GM12801 (cell line): ENCODE measurements around the gene CEP112.

Experiments
- TF ChIP-seq, protein P1 (sequence below): IDR thresholded peaks from one replicate; pipeline ENCODE4 v1.5.1; 2011; ENCODE audit warnings: control low read depth; ENCODE audit not compliant: insufficient read length; ENCODE audit errors: extremely low read depth

The CEP112 gene

DNA sequence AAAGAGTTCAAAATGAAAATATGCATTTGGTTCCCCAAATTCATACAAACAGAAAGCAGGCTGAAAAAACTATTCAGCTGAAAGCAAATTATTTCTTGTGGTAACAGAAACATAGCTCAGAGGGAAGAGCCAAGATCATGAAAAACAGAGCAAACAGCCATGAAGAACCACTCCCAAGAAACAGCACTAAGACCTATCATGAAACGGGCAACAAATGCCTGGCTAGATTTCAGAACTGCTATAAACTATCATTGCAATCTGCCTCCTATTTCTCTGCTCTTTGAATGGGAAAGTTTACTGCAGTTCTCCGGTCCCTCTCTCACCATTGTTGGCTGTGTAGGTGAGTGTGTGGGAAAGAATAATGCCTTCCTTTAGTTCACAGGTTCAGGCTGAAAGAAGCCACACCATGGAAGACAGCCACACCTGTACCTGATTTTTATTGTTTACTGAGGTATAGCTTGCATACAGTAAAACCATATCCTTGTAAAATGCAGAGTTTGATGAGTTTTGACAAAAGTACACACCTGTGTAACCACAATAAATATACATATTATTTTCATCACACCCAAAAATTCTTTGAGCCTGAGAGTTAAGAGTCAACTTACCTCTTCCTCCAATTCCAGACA is 48.2 kb downstream of the CEP112 start:
- TF ChIP-seq, protein P1, sequence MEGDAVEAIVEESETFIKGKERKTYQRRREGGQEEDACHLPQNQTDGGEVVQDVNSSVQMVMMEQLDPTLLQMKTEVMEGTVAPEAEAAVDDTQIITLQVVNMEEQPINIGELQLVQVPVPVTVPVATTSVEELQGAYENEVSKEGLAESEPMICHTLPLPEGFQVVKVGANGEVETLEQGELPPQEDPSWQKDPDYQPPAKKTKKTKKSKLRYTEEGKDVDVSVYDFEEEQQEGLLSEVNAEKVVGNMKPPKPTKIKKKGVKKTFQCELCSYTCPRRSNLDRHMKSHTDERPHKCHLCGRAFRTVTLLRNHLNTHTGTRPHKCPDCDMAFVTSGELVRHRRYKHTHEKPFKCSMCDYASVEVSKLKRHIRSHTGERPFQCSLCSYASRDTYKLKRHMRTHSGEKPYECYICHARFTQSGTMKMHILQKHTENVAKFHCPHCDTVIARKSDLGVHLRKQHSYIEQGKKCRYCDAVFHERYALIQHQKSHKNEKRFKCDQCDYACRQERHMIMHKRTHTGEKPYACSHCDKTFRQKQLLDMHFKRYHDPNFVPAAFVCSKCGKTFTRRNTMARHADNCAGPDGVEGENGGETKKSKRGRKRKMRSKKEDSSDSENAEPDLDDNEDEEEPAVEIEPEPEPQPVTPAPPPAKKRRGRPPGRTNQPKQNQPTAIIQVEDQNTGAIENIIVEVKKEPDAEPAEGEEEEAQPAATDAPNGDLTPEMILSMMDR: no peak

DNA sequence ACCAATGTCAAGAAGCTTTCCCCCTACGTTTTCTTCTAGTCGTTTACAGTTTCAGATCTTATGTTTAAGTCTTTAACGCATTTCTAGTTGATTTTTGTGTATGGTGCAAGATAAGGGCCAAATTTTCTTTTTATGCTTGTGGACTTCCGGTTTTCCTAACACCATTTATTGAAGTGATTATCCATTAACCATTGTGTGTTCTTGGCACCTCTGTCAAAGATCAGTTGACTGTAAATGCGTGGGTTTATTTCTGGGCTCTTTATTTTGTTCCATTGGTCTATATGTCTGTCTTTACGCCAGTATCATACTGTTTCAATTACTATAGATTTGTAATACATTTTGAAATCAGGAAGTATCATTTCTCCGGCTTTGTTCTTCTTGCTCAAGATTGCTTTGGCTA is 49.5 kb downstream of the CEP112 start:
- TF ChIP-seq, protein P1: no peak

DNA sequence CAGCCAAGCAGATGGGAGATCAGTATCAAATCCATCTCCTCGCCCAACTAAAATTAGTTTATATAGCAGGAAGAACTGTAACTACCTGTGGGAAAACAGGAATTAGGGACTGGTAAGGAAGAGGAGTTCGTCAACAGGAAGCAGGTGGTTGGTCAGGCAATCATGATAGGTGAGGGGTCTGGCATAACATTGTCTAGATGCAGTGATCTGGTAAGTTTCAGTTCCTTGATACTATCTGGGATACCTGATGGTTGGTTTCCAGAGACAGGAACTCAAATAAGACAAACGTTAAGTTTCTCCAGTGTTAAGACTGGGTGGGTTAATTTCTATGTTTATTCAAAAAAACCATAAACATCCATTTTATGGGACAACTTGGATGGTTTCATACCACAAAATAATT is 53.8 kb downstream of the CEP112 start:
- TF ChIP-seq, protein P1: no peak

DNA sequence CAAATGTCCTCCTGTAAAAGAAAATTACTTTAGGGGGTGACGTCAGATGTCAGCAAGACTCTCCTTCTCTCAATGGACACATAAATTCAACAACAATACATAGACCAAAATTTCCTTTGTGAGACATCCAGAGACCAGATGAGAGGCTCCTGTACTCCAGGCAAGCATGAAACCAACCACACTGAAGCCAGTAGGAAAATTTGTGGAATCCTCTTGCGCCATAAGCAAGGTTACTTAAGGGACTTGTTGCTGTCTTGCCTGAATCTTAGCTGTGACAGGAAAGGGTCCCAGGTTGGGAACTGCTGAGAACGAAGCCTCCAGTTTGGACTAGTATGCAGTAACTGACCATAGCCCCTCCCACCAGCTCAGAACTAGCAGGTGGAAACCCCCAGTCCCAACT is 56.0 kb downstream of the CEP112 start:
- TF ChIP-seq, protein P1: no peak

DNA sequence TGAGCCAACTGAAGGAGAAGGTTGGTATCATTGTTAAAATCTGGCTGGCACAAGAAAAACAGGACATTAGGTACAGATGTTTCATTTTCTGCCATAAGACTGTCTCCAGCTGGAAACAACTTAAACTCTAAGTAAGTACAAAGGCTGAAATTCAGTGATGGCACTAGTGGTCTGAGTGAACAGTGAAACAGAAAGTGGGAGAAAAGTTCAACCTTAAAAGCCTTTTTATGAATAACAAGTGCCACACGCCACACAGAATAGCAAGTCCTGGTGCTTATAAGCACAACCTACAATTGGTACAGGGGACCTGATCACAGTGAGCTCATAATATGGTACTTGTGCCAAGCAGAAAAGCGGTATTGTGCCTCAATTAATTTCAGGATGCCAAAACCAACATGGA is 56.7 kb downstream of the CEP112 start:
- TF ChIP-seq, protein P1: no peak

DNA sequence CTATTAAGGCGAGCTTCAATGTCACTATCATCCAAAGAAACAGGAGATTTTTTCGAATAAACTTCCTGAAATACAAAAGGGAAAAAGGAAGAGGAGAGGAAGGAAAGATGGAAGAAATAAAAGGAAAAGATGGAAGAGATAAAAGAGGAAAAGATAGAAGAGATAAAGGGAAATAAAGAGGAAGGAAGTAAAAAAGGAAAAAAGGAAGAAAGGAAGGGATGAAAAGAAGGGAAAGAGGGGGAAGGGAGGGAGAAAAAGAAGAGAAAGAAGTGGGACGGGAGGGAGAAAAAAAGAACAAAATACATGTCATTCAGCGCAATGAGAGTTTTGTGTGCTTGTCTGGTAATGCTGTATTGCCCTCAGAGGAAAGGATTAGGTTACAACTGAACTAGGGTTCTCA is 62.2 kb downstream of the CEP112 start:
- TF ChIP-seq, protein P1: no peak

DNA sequence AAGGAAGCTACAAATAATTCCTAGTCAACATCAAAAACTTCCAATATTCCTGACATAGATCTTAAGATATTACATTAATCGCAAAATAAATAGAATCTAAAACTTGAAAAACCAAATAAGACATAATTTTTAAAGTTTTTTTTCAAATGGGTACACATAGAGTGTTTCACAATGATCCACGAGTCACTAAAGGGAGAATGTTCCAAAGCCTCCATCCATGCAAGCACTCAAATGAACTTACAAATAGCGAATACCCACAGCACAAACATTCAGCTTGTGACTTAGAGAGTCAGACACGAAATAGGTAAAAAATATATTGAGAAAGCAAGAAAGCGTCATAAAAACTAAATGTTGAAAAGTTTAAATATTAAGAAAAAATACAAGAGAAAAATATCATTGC is 65.7 kb downstream of the CEP112 start:
- TF ChIP-seq, protein P1: no peak
